ACC112 (cell line): ENCODE data around the gene TAOK3.
"Not testable (repeated sequence)": the region's sequence is repeated elsewhere in the genome, so short reads cannot be mapped to it uniquely, and the experiment has no call there.

ENCODE experiments used
- H2AFZ ChIP-seq: fragments of 200-600 bp; sonication (generic); one replicate; pipeline ENCODE4 v1.6.0; 2017; ENCODE audit warnings: antibody characterized with exemption, low read length; ENCODE audit not compliant: unreplicated experiment
- H3K27ac ChIP-seq: fragments of 200-600 bp; sonication (generic); 2 replicates; pipeline ENCODE4 v1.5.1; 2014; ENCODE audit warnings: low read depth, mild to moderate bottlenecking, antibody characterized with exemption, low read length, moderate library complexity
- H3K27me3 ChIP-seq: fragments of 200-600 bp; sonication (generic); 2 replicates; pipeline ENCODE4 v1.6.1; 2014; ENCODE audit warnings: mild to moderate bottlenecking, antibody characterized with exemption, low read length, moderate library complexity, mixed read lengths; ENCODE audit not compliant: insufficient read depth
- H3K36me3 ChIP-seq: fragments of 200-600 bp; sonication (generic); 2 replicates; pipeline ENCODE4 v1.6.1; 2016; ENCODE audit warnings: mild to moderate bottlenecking, antibody characterized with exemption, low read length, moderate library complexity, mixed read lengths; ENCODE audit not compliant: insufficient read depth
- H3K4me1 ChIP-seq: fragments of 200-600 bp; sonication (generic); one replicate; pipeline ENCODE4 v1.6.1; 2016; ENCODE audit warnings: low read length, mixed read lengths; ENCODE audit not compliant: insufficient read depth, unreplicated experiment, control insufficient read depth
- H3K4me3 ChIP-seq: fragments of 200-600 bp; sonication (generic); 2 replicates; pipeline ENCODE4 v1.5.1; 2014; ENCODE audit warnings: mild to moderate bottlenecking, low read depth, low read length
- H3K79me2 ChIP-seq: fragments of 200-600 bp; sonication (generic); one replicate; pipeline ENCODE4 v1.6.0; 2016; ENCODE audit warnings: low read length; ENCODE audit not compliant: control insufficient read depth, unreplicated experiment, insufficient read depth

Gene TAOK3

DNA sequence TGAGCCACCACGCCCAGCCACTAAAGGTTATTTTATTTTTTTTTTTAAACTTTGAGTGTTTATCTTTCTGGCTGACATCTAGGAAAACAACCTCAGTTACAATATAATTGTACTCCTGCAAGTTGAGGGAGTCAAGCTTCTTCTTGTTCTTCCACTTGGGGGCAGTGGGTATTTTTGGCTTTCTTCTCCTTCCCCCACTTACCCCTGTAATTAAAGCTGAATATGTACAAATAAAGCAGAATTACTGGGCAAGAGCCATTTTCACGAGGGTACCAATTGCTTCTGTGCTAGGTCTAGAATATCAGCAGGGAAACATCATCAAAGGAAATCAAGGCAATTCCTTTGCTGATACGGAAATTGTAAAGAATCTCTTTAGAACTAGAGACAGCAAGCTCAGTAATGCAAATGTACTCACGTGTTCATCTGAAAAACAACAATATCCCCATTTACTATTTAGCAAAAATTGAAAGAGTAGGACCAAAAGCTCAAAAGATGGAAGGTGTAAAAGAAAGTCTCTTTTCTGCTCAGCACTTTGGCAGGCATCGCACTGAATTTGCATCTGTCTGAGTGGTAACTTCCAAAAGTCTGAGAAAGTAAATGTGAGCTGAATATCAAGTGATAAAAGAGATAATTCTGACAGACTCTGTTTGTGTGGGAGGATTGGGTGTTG, 72.8 kb downstream of the TAOK3 start:
- no peaks in the 10 kb centered on the region for H3K27me3 ChIP-seq
- no peak overlapping the region for H2AFZ ChIP-seq
- no peaks in the 10 kb centered on the region for H3K36me3 ChIP-seq
- peaks cover 3% of the 10 kb centered on the region for H3K79me2 ChIP-seq
- H3K27ac ChIP-seq = no peak overlapping the region
- H3K4me1 ChIP-seq = peaks cover 16% of the 10 kb centered on the region
- H3K4me3 ChIP-seq = no peak overlapping the region

DNA sequence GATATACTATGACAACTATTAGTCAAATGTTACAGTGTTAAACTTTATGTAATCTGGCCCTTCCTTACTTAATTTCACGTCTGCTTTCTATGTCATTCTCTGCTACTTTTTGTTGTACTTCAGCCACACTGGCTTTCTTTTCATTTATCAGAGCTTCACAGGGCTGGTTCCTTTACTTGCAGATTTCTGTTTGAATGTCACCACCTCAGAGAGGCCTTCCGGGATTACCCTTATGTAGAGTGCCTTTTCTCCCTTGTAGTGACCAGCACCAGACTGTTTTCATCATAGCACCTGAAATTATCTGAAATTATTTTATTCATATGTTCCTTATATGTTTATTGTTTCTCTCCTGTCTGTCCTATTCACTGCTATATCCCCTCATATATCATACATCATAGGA, 75.4 kb downstream of the TAOK3 start:
- H3K36me3 ChIP-seq = no peaks in the 10 kb centered on the region
- no peaks in the 10 kb centered on the region for H3K27me3 ChIP-seq
- H3K79me2 ChIP-seq = peaks cover 3% of the 10 kb centered on the region
- no peak overlapping the region for H2AFZ ChIP-seq
- H3K27ac ChIP-seq = no peak overlapping the region
- no peak overlapping the region for H3K4me3 ChIP-seq
- peaks cover 5% of the 10 kb centered on the region for H3K4me1 ChIP-seq

DNA sequence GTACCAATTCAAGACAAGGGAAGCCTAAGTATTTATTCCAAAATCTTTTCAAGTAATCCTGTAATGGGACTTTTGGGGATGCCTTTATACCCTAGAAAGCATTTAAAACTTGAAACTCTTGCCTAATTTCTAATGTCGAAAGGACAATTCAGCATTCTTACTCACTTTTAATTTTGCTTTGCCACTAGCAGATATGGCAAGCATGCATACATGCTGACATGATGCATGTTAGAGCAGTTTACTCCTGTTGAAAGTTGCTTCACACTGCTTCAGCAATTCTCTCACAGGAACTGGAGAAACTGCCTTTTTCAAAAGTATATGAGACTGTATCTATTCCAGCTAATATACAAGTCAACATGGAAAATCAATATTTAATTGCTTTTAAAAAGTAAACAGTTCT, 79.9 kb downstream of the TAOK3 start:
- Histone ChIP-seq H3K79me2 (no peaks in the 10 kb centered on the region), H3K4me3 (no peak overlapping the region), H3K4me1 (no peaks in the 10 kb centered on the region), H2AFZ (no peak overlapping the region), H3K27me3 (no peaks in the 10 kb centered on the region), H3K36me3 (no peaks in the 10 kb centered on the region), H3K27ac (no peak overlapping the region)

DNA sequence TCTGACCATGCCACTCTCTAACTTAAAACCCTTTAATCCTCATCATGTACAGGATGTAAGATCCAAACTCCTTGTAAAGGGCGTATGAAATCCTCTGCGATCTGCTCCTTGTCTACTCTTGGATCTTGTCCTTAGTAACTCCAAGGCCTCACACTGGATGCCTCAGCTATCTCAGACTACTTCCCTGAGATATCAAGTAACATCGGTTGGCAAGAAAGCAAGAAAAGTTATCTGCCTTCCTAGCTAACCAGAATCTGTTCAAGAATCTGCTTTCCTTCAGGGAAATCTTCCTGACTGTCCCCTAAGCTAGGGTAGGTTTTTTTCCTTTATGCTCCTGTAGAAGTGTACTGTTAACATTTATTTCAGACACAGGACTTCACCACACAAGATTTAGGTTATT, 82.6 kb downstream of the TAOK3 start:
- Histone ChIP-seq H3K36me3 (no peaks in the 10 kb centered on the region), H3K27me3 (no peaks in the 10 kb centered on the region), H3K4me3 (no peak overlapping the region), H3K4me1 (no peaks in the 10 kb centered on the region), H3K27ac (no peak overlapping the region), H3K79me2 (no peaks in the 10 kb centered on the region), H2AFZ (no peak overlapping the region)

DNA sequence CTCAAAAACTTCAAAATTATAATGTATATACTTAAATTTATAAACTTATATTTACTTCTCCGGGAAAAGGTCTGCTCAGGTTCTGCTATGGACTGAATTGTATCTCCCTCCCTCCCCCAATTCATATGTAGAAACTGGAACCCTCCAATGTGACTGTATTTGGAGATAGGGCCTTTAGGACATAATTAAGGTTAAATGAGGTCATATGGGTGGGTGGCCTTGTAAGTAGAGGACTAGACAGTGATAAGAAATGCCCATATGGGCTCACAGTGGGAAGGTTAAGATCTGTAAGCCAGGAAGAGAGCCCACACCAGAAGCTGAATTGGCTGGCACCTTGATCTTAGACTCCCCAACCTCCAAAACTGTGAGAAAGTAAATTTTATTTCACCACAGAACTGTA, 84.5 kb downstream of the TAOK3 start:
- H3K4me3 ChIP-seq = no peak overlapping the region
- H3K27me3 ChIP-seq = no peaks in the 10 kb centered on the region
- no peak overlapping the region for H2AFZ ChIP-seq
- H3K36me3 ChIP-seq = no peaks in the 10 kb centered on the region
- no peaks in the 10 kb centered on the region for H3K4me1 ChIP-seq
- no peaks in the 10 kb centered on the region for H3K79me2 ChIP-seq
- H3K27ac ChIP-seq = no peak overlapping the region

DNA sequence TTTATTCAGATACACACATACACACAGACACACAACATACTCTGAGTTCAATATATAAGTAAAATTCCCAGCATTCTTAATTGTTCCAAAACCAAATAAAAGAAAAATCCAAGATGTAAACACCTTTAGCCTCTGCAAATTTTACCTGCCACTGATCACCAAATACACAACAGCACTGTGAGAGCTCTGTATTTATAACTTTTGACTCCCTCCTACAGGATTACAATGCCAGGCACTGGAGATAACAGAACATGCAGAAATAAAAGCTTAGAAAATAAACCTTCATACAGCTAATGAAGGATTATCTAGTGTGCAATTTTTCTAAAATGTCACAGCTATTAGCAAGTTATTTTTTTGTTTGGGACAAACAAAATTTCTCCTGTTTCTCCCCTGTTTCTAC, 85.0 kb downstream of the TAOK3 start:
- Histone ChIP-seq H3K27ac (no peak overlapping the region), H3K79me2 (no peaks in the 10 kb centered on the region), H3K36me3 (no peaks in the 10 kb centered on the region), H2AFZ (no peak overlapping the region), H3K4me3 (no peak overlapping the region), H3K4me1 (no peaks in the 10 kb centered on the region), H3K27me3 (no peaks in the 10 kb centered on the region)

DNA sequence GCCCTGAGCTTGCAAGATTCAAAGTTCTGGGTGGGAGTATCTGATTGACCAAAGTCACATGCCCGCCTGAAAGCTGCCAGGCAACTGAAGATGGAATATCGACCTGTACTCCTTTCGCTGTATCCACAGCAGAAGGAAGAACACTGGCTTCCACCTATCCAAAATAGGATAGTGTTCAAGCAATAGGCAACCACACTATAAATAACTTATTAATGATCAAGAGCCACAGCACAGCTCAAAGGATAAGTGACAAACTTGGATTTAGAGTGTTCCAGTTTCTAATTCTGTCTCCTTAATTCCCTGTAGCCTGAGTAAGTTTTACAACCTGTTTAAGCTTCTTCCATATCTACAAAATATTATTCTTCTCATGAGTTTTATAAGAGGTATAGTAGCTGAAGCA, 89.9 kb downstream of the TAOK3 start:
- no peak overlapping the region for H2AFZ ChIP-seq
- H3K27me3 ChIP-seq = no peaks in the 10 kb centered on the region
- H3K36me3 ChIP-seq = no peaks in the 10 kb centered on the region; the same call in 1 of the 2 replicates
- no peaks in the 10 kb centered on the region for H3K79me2 ChIP-seq
- H3K4me3 ChIP-seq = no peak overlapping the region
- no peaks in the 10 kb centered on the region for H3K4me1 ChIP-seq
- no peak overlapping the region for H3K27ac ChIP-seq

DNA sequence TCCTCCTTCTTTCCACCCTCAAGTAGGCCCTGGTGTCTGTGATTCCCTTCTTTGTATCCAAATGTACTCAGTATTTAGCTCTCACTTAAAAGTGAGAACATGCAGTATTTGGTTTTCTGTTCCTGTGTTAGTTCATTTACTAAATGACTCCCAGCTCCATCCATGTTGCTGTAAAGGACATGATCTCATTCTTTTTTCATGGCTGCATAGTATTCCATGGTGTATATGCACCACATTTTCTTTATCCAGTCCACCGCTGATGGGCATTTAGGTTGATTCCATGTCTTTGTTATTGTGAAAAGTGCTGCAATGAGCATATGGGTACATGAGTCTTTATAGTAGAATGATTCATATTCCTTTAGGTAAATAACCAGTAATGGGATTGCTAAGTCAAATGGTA, 94.4 kb downstream of the TAOK3 start:
- not testable (repeated sequence) for H3K27me3 ChIP-seq, H3K4me3 ChIP-seq, H2AFZ ChIP-seq, H3K4me1 ChIP-seq, H3K79me2 ChIP-seq, H3K27ac ChIP-seq, H3K36me3 ChIP-seq

DNA sequence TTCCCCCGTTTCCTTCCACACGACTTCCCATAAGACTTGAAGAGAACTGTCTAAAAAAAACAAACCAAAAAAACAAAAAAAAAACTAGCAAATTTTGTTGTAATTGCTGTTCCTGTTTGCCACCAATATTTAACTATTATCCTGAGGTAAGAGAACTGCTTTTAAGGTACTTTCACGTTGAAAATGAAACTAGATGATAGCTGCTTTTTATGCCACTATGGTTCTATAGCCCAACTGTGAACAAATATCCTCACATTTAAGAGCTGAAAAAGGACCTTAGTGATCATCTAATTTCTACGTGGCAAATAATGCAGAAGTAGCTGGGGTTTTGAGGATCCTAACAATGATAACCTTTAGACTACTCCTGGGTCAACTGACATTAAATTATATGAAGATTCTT, 98.6 kb downstream of the TAOK3 start:
- no peaks in the 10 kb centered on the region for H3K27me3 ChIP-seq
- H2AFZ ChIP-seq = no peak overlapping the region
- no peak overlapping the region for H3K27ac ChIP-seq
- no peak overlapping the region for H3K4me3 ChIP-seq
- no peaks in the 10 kb centered on the region; the same call in 1 of the 2 replicates for H3K36me3 ChIP-seq
- H3K79me2 ChIP-seq = peaks cover 3% of the 10 kb centered on the region
- no peaks in the 10 kb centered on the region for H3K4me1 ChIP-seq

DNA sequence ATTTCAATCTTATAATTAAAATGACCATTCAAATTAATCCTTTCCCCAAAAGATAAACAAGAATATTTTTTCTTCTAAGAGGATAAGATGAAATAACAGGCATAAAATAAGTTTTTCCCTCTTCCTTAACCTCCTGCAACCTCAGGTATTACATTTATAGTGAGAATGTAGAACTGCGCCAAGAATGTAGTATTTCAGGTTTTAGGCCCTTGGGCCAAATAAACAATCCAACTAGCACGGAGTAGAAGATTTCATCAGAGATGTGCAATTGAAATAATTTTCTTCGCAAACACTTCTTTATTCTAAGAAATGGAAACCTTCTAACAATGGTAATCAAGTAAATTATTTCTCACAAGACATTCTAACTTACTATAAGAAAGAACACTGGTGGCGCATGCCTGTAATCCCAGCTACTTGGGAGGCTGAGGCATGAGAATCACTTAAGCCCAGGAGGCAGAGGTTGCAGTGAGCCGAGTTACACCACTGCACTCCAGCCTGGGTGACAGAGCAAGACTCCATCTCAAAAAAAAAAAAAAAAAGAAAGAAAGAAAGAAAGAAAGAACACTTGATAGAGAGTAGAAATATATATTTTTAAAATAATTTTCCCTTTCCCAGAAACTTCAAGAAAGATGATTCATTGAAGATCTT, 100.8 kb downstream of the TAOK3 start:
- no peaks in the 10 kb centered on the region for H3K4me1 ChIP-seq
- no peak overlapping the region for H3K4me3 ChIP-seq
- H3K36me3 ChIP-seq = no peaks in the 10 kb centered on the region; the same call in 1 of the 2 replicates
- no peak overlapping the region for H2AFZ ChIP-seq
- no peak overlapping the region for H3K27ac ChIP-seq
- H3K79me2 ChIP-seq = peaks cover 3% of the 10 kb centered on the region
- no peaks in the 10 kb centered on the region for H3K27me3 ChIP-seq

DNA sequence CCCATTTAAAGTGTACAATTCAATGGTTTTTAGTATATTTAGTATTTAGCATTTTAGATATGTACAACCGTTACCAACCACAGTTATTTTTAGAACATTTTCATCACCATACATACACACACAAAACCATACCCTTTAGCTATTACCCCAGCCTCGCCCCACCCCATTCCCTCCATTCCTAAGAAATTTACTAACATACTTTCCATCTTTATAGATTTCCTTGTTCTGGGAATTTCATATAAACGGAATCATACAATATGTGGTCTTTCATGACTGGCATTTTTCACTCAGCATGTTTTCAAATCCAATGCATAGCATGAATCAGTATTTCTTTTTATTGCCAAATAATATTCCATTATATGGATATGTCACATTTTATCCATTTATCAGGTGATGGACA, 101.5 kb downstream of the TAOK3 start:
- no peaks in the 10 kb centered on the region; the same call in 1 of the 2 replicates for H3K36me3 ChIP-seq
- no peak overlapping the region for H3K27ac ChIP-seq
- H3K27me3 ChIP-seq = no peaks in the 10 kb centered on the region
- H2AFZ ChIP-seq = no peak overlapping the region
- peaks cover 3% of the 10 kb centered on the region for H3K79me2 ChIP-seq
- no peak overlapping the region for H3K4me3 ChIP-seq
- H3K4me1 ChIP-seq = no peaks in the 10 kb centered on the region
